CD8-positive, alpha-beta memory T cell (primary cell): Measurements from ENCODE around the gene CC2D1A. TPM values are rescaled to one million over a fixed set of nuclear protein-coding genes. Genes with fewer than 3 reads are reported as not detected.

Source experiments
- CTCF ChIA-PET: fragments of 350-600 bp; sonication (Branson Sonifier 250); formaldehyde crosslinking; loops from one replicate; lab custom pipeline; 2021; ENCODE audit warnings: antibody characterized with exemption; lab: Charles Lee
- POLR2A ChIA-PET: fragments of 350-600 bp; sonication (Branson Sonifier 250); formaldehyde crosslinking; loops from one replicate; lab custom pipeline; 2021; ENCODE audit warnings: antibody characterized with exemption; lab: Charles Lee
- DNase-seq, 5 donors: peaks; one replicate each; pipeline versions ENCODE4 v3.0.0 to v3.0.0-alpha.2; 2020 to 2022; ENCODE audit warnings: mixed read lengths in 1 of 5
- H3K27ac ChIP-seq: one replicate; pipeline ENCODE4 v1.7.0; 2013; ENCODE audit warnings: low read depth, mild to moderate bottlenecking, low read length, moderate library complexity
- H3K27me3 ChIP-seq: 2 replicates; pipeline ENCODE4 v1.7.0; 2013; ENCODE audit warnings: low read length, mild to moderate bottlenecking; ENCODE audit not compliant: insufficient read depth, poor library complexity, severe bottlenecking
- H3K36me3 ChIP-seq: 2 replicates; pipeline ENCODE4 v1.7.0; 2013; ENCODE audit warnings: mild to moderate bottlenecking, low read length, moderate library complexity; ENCODE audit not compliant: insufficient read depth
- H3K4me1 ChIP-seq: 2 replicates; pipeline ENCODE4 v1.7.0; 2013; ENCODE audit warnings: mild to moderate bottlenecking, low read length, moderate library complexity; ENCODE audit not compliant: insufficient read depth
- H3K4me3 ChIP-seq: 2 replicates; pipeline ENCODE4 v1.7.0; 2013; ENCODE audit warnings: mild to moderate bottlenecking, low read length
- H3K9me3 ChIP-seq: 2 replicates; pipeline ENCODE4 v1.7.0; 2013; ENCODE audit warnings: mild to moderate bottlenecking, low read length
- H3K27ac Mint-ChIP-seq, 8 donors: one replicate each; pipeline ENCODE4 v1.8.0; 2020 to 2021; ENCODE audit warnings: mixed read lengths in 8 of 8, mild to moderate bottlenecking in 6 of 8, inconsistent platforms in 3 of 8, moderate library complexity in 3 of 8
- H3K27me3 Mint-ChIP-seq, 2 donors: one replicate each; pipeline ENCODE4 v1.8.0; 2020 to 2021; ENCODE audit warnings: mixed read lengths in 2 of 2, mild to moderate bottlenecking in 1 of 2, moderate library complexity in 1 of 2
- H3K36me3 Mint-ChIP-seq, 3 donors: one replicate each; pipeline ENCODE4 v1.8.0; 2020 to 2021; ENCODE audit warnings: mixed read lengths in 3 of 3, inconsistent platforms in 1 of 3, mild to moderate bottlenecking in 1 of 3
- H3K4me1 Mint-ChIP-seq, 3 donors: one replicate each; pipeline ENCODE4 v1.8.0; 2020 to 2021; ENCODE audit warnings: mixed read lengths in 3 of 3, inconsistent platforms in 1 of 3, mild to moderate bottlenecking in 1 of 3
- H3K4me3 Mint-ChIP-seq, 7 donors: one replicate each; pipeline ENCODE4 v1.8.0; 2020 to 2021; ENCODE audit warnings: mixed read lengths in 7 of 7, mild to moderate bottlenecking in 6 of 7, moderate library complexity in 4 of 7, inconsistent platforms in 2 of 7
- H3K9me3 Mint-ChIP-seq, 5 donors: one replicate each; pipeline ENCODE4 v1.8.0; 2020 to 2022; ENCODE audit warnings: mixed read lengths in 5 of 5, mild to moderate bottlenecking in 3 of 5, moderate library complexity in 2 of 5, inconsistent platforms in 1 of 5
- polyA plus RNA-seq: library from polyadenylated mRNA; unstranded; fragments of 300-500 nt; fragmentation: Illumina TruSeq; gene quantifications from one replicate; pipeline ENCODE4 v1.2.3, GENCODE V29; 2021
- total RNA-seq, 2 experiments: library from RNA; stranded (reverse); gene quantifications; one replicate each; pipeline ENCODE4 v1.2.3, GENCODE V29; 2021

CC2D1A gene
- total and polyA plus RNA-seq, 3 experiments from 2014 or later: 15.3 to 31.0 (median 30.8) TPM

- Histone ChIP-seq H3K9me3 (no peaks in the 10 kb centered on the region), H3K27me3 (no peaks in the 10 kb centered on the region), H3K4me3 (no peak within 1 kb of the TSS), H3K27ac (no peak within 1 kb of the TSS), H3K4me1 (no peaks in the 10 kb centered on the region), H3K36me3 (no peaks in the 10 kb centered on the region)
- no peaks in the 10 kb centered on the region for H3K36me3 Mint-ChIP-seq
- CTCF ChIA-PET: interaction anchor here (0.8 kb wide), 1 partner anchor 20 kb away, joined by 3 read pairs; no protein-coding TSS in a partner anchor
- no peak for DNase-seq
- POLR2A ChIA-PET: no interaction called here
- peaks cover 2 to 17% of the 10 kb centered on the region in 2 donors for H3K27me3 Mint-ChIP-seq
- peak within 1 kb of the TSS in 1 of 8 donors; percentile 72 for H3K27ac Mint-ChIP-seq
- H3K9me3 Mint-ChIP-seq: peaks cover 0 to 2% (median 0%) of the 10 kb centered on the region in 5 donors
- H3K4me1 Mint-ChIP-seq: peaks cover 0 to 4% (median 2%) of the 10 kb centered on the region in 3 donors
- H3K4me3 Mint-ChIP-seq: no peak within 1 kb of the TSS
Observed at GRCh38 chr19:13938301-13939064, 32.5 kb downstream of the CC2D1A start, which contains the start of gene PODNL1. Gene PODNL1, minus strand, starts transcription at chr19:13938417. Its CDS starts 236 bp downstream, at chr19:13938181.

- Histone ChIP-seq H3K9me3 (no peaks in the 10 kb centered on the region), H3K4me3 (no peak overlapping the region), H3K36me3 (no peaks in the 10 kb centered on the region), H3K27ac (no peak overlapping the region), H3K27me3 (no peaks in the 10 kb centered on the region), H3K4me1 (no peaks in the 10 kb centered on the region)
- Mint-ChIP-seq H3K27ac (peak overlapping the region in 1 of 8 donors; percentile 12), H3K36me3 (peaks cover 0 to 3% (median 0%) of the 10 kb centered on the region in 3 donors), H3K4me1 (no peaks in the 10 kb centered on the region), H3K27me3 (peaks cover 2 to 4% of the 10 kb centered on the region in 2 donors), H3K4me3 (no peak overlapping the region), H3K9me3 (peaks cover 0 to 2% (median 0%) of the 10 kb centered on the region in 5 donors)
- ChIA-PET POLR2A (no interaction called here), CTCF (no interaction called here)
- DNase-seq: no peak
Observed at GRCh38 chr19:13942023-13942684, 36.2 kb downstream of the CC2D1A start.

DNA sequence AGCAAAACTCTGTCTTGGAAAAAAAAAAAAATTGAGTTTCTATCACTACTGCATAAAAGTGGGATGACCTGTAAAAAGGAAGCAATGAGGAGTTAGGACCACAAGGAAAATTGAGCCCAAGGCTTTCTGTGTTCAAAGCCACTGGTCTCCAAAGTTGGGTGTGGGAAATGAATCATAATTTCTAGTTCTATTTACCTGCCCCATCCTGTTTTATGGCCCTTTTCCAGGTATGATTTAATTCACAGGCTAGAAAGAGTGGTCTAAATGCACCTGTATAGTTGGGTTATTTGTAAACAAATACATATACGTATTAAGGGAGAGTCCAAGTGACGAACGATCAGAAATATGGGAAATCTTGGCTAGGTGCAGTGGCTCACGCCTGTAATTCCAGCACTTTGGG lies 40.4 kb downstream of the CC2D1A start:
- Histone ChIP-seq H3K36me3 (no peaks in the 10 kb centered on the region), H3K27ac (no peak overlapping the region), H3K4me1 (no peaks in the 10 kb centered on the region), H3K4me3 (no peak overlapping the region), H3K9me3 (no peaks in the 10 kb centered on the region), H3K27me3 (no peaks in the 10 kb centered on the region)
- H3K27ac Mint-ChIP-seq: peak overlapping the region in 1 of 8 donors; percentile 57
- no peaks in the 10 kb centered on the region for H3K4me1 Mint-ChIP-seq
- ChIA-PET POLR2A (interaction anchor here (0.6 kb wide), 1 partner anchor 107 kb away, joined by 6 read pairs; no protein-coding TSS in a partner anchor), CTCF (no interaction called here)
- DNase-seq: no peak
- H3K9me3 Mint-ChIP-seq: no peaks in the 10 kb centered on the region
- H3K36me3 Mint-ChIP-seq: peaks cover 0 to 3% (median 0%) of the 10 kb centered on the region in 3 donors
- no peak overlapping the region for H3K4me3 Mint-ChIP-seq
- no peaks in the 10 kb centered on the region for H3K27me3 Mint-ChIP-seq

- Histone ChIP-seq H3K27ac (no peak overlapping the region), H3K36me3 (peaks cover 9% of the 10 kb centered on the region), H3K27me3 (no peaks in the 10 kb centered on the region), H3K4me1 (peaks cover 16% of the 10 kb centered on the region), H3K4me3 (no peak overlapping the region), H3K9me3 (no peaks in the 10 kb centered on the region)
- DNase-seq: no peak
- H3K4me3 Mint-ChIP-seq: peak overlapping the region in 1 of 7 donors; percentile 73
- POLR2A ChIA-PET: interaction anchor here (0.6 kb wide), 1 partner anchor 114 kb away, joined by 5 read pairs; no protein-coding TSS in a partner anchor
- H3K27ac Mint-ChIP-seq: peak overlapping the region in 2 of 8 donors; percentile 24 to 92
- H3K27me3 Mint-ChIP-seq: no peaks in the 10 kb centered on the region
- H3K9me3 Mint-ChIP-seq: no peaks in the 10 kb centered on the region
- H3K4me1 Mint-ChIP-seq: peaks cover 18 to 27% (median 22%) of the 10 kb centered on the region in 3 donors
- CTCF ChIA-PET: interaction anchor here (1.2 to 1.6 kb wide), 2 partner anchors 41 to 118 kb away, joined by 3 to 4 read pairs; no protein-coding TSS in a partner anchor
- peaks cover 0 to 21% (median 0%) of the 10 kb centered on the region in 3 donors for H3K36me3 Mint-ChIP-seq
Observed at GRCh38 chr19:13951043-13951442, 45.0 kb downstream of the CC2D1A start.

DNA sequence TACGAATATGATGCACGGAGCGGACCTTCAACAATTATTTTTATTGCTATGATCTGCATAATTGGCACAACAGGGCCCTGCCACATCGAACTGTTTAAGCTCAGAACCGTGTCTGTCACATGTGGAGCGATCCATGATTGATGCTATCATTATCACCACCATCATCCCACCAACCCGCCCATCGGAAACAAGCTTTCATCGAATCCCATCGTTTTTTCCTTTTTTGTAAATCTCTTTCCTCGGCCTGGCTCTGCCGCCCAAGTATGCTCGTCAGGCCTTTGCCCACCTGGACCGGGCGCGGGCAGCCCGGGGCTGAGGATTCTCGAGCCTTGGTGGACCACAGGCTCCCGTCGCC lies 45.8 kb downstream of the CC2D1A start:
- H3K36me3 ChIP-seq: peaks cover 16% of the 10 kb centered on the region
- H3K9me3 Mint-ChIP-seq: no peaks in the 10 kb centered on the region
- peaks cover 16% of the 10 kb centered on the region for H3K4me1 ChIP-seq
- ChIA-PET CTCF (interaction anchor here (1.2 to 1.6 kb wide), 2 partner anchors 41 to 117 kb away, joined by 3 to 4 read pairs; no protein-coding TSS in a partner anchor), POLR2A (interaction anchor here (0.6 to 1.5 kb wide), 4 partner anchors 52 to 115 kb away, joined by 3 to 7 read pairs (median 5); partner anchors contain the start of genes IL27RA and RFX1)
- no peaks in the 10 kb centered on the region for H3K27me3 Mint-ChIP-seq
- no peaks in the 10 kb centered on the region for H3K27me3 ChIP-seq
- peak overlapping the region; percentile 87 to 97 (median 94) for H3K27ac Mint-ChIP-seq
- H3K36me3 Mint-ChIP-seq: peaks cover 0 to 28% (median 0%) of the 10 kb centered on the region in 3 donors
- no peaks in the 10 kb centered on the region for H3K9me3 ChIP-seq
- peak overlapping the region; percentile 82 to 100 (median 92) for H3K4me3 Mint-ChIP-seq
- no peak for DNase-seq
- H3K27ac ChIP-seq: peak overlapping the region; percentile 85
- H3K4me1 Mint-ChIP-seq: peaks cover 18 to 27% (median 22%) of the 10 kb centered on the region in 3 donors
- H3K4me3 ChIP-seq: peak overlapping the region; percentile 47

GRCh38 chr19:13952154-13952930 lies 46.3 kb downstream of the CC2D1A start, which contains the start of gene DCAF15:
Gene DCAF15, plus strand, starts transcription at chr19:13952509. Its CDS starts 4 bp downstream, at chr19:13952513.
- peak; percentile 98 to 99 (median 99) for DNase-seq
- Mint-ChIP-seq H3K36me3 (peaks cover 0 to 33% (median 0%) of the 10 kb centered on the region in 3 donors), H3K4me3 (peak within 1 kb of the TSS; percentile 84 to 100 (median 92)), H3K9me3 (no peaks in the 10 kb centered on the region), H3K27ac (peak within 1 kb of the TSS; percentile 92 to 98 (median 94)), H3K27me3 (no peaks in the 10 kb centered on the region), H3K4me1 (peaks cover 18 to 30% (median 22%) of the 10 kb centered on the region in 3 donors)
- ChIA-PET CTCF (interaction anchor here (1.2 to 1.6 kb wide), 6 partner anchors 42 to 184 kb away, joined by 3 to 6 read pairs (median 4); partner anchors contain the start of gene ASF1B), POLR2A (interaction anchor here (0.6 to 1.5 kb wide), 5 partner anchors 35 to 79 kb away, joined by 3 to 7 read pairs (median 4); partner anchors contain the start of genes IL27RA and RFX1)
- H3K9me3 ChIP-seq: no peaks in the 10 kb centered on the region
- no peaks in the 10 kb centered on the region for H3K27me3 ChIP-seq
- peaks cover 16% of the 10 kb centered on the region for H3K4me1 ChIP-seq
- H3K27ac ChIP-seq: peak within 1 kb of the TSS; percentile 85
- peak within 1 kb of the TSS; percentile 84 for H3K4me3 ChIP-seq
- peaks cover 22% of the 10 kb centered on the region for H3K36me3 ChIP-seq
